Activated naive CD8-positive, alpha-beta T cell treated with anti-CD3 and anti-CD28 coated beads, Interleukin-2, amount 10 ng/mL, durations not matched to agents 7 days and 5 days (primary cell): ENCODE results near the gene CEP162. TPM values are rescaled to one million over a fixed set of nuclear protein-coding genes. Genes with fewer than 3 reads are reported as not detected.
"Not testable (repeated sequence)": the region's sequence is repeated elsewhere in the genome, so short reads cannot be mapped to it uniquely, and the experiment has no call there.

Source experiments
- ATAC-seq: fragments of 150-1000 bp; cut with Tn5 transposase; one replicate; pipeline ENCODE4 v1.10.0; 2021; ENCODE audit warnings: low read depth, moderate library complexity
- POLR2A ChIA-PET: fragments of 350-600 bp; sonication (Branson Sonifier 250); formaldehyde crosslinking; loops from one replicate; lab custom pipeline; 2021; ENCODE audit warnings: antibody characterized with exemption; lab: Charles Lee
- DNase-seq: peaks from one replicate; pipeline ENCODE4 v3.0.0; 2021
- H3K27ac Mint-ChIP-seq: one replicate; pipeline ENCODE4 v1.8.0; 2022; ENCODE audit warnings: mild to moderate bottlenecking, mixed read lengths
- H3K27me3 Mint-ChIP-seq: one replicate; pipeline ENCODE4 v1.8.0; 2022; ENCODE audit warnings: mild to moderate bottlenecking, moderate library complexity, mixed read lengths
- H3K36me3 Mint-ChIP-seq: one replicate; pipeline ENCODE4 v1.8.0; 2021; ENCODE audit warnings: mild to moderate bottlenecking, mixed read lengths
- H3K4me1 Mint-ChIP-seq: one replicate; pipeline ENCODE4 v1.8.0; 2021; ENCODE audit warnings: mixed read lengths
- H3K4me3 Mint-ChIP-seq: one replicate; pipeline ENCODE4 v1.8.0; 2022; ENCODE audit warnings: mild to moderate bottlenecking, moderate library complexity, mixed read lengths
- H3K9me3 Mint-ChIP-seq: one replicate; pipeline ENCODE4 v1.8.0; 2021; ENCODE audit warnings: mixed read lengths
- total RNA-seq, 2 experiments: library from RNA; stranded (reverse); gene quantifications; one replicate each; pipeline ENCODE4 v1.2.3, GENCODE V29; 2021

The CEP162 gene
- total RNA-seq, 2 experiments from 2014 or later, result 8.3 to 9.4 TPM

DNA sequence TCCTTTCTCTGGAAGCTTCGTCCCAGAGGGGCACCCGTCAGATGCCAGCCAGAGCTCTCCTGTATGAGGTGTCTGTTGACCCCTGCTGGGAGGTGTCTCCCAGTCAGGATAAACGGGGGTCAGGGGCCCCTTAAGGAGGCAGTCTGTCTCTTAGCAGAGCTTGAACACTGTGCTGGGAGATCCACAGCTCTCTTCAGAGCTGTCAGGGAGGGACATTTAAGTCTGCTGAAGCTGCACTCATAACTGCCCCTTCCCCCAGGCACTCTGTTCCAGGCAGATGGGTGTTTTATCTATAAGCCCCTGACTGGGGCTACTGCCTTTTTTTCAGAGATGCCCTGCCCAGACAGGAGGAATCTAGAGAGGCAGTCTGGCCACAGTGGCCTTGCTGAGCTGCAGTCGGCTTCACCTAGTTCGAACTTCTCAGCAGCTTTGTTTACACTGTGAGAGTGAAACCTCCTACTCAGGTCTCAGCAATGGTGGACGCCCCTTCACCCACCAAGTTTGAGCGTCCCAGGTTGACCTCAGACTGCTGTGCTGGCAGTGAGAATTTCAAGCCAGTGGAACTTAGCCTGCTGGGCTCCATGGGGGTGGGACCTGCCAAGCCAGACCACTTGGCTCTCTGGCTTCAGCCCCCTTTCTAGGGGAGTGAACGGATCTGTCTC lies 112.4 kb downstream of the CEP162 start:
- H3K27ac Mint-ChIP-seq, H3K4me3 Mint-ChIP-seq, H3K27me3 Mint-ChIP-seq, H3K36me3 Mint-ChIP-seq, DNase-seq, ATAC-seq, POLR2A ChIA-PET, H3K4me1 Mint-ChIP-seq: not testable (repeated sequence)
- peaks cover 10% of the 10 kb centered on the region for H3K9me3 Mint-ChIP-seq

DNA sequence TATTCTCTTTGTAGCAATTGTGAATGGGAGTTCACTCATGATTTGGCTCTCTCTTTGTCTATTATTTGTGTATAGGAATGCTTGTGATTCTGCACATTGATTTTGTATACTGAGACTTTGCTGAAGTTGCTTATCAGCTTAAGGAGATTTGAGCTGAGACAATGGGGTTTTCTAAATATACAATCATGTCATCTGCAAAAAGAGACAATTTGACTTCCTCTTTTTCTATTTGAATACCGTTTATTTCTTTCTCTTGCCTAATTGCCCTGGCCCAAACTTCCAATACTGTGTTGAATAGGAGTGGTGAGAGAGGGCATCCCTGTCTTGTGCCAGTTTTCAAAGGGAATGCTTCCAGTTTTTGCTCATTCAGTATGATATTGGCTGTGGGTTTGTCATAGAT lies 116.1 kb downstream of the CEP162 start:
- H3K36me3 Mint-ChIP-seq, H3K9me3 Mint-ChIP-seq, ATAC-seq, H3K4me1 Mint-ChIP-seq, H3K27me3 Mint-ChIP-seq, H3K27ac Mint-ChIP-seq, DNase-seq, POLR2A ChIA-PET, H3K4me3 Mint-ChIP-seq: not testable (repeated sequence)

DNA sequence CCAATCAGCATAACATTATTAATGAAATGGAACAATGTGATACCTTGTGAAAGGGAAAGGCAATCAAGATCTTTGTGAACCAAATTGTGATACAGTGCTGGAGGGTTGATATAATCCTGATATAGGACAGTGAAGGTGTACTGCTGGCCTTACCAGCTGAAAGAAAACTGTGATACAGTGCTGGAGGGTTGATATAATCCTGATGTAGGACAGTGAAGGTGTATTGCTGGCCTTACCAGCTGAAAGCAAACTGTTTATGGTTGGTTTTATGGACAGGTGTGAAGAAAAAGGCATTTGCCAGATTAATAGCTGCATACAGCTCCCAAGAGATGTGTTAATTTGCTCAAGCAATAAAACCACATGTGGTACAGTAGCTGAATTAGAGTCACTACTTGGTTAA lies 119.9 kb downstream of the CEP162 start:
- ATAC-seq (no peak), DNase-seq (no peak)
- H3K4me1 Mint-ChIP-seq, result no peaks in the 10 kb centered on the region
- peaks cover 2% of the 10 kb centered on the region for H3K9me3 Mint-ChIP-seq
- H3K27me3 Mint-ChIP-seq, result no peaks in the 10 kb centered on the region
- no peak overlapping the region for H3K4me3 Mint-ChIP-seq
- H3K27ac Mint-ChIP-seq, result no peak overlapping the region
- no peaks in the 10 kb centered on the region for H3K36me3 Mint-ChIP-seq
- POLR2A ChIA-PET, result no interaction called here

DNA sequence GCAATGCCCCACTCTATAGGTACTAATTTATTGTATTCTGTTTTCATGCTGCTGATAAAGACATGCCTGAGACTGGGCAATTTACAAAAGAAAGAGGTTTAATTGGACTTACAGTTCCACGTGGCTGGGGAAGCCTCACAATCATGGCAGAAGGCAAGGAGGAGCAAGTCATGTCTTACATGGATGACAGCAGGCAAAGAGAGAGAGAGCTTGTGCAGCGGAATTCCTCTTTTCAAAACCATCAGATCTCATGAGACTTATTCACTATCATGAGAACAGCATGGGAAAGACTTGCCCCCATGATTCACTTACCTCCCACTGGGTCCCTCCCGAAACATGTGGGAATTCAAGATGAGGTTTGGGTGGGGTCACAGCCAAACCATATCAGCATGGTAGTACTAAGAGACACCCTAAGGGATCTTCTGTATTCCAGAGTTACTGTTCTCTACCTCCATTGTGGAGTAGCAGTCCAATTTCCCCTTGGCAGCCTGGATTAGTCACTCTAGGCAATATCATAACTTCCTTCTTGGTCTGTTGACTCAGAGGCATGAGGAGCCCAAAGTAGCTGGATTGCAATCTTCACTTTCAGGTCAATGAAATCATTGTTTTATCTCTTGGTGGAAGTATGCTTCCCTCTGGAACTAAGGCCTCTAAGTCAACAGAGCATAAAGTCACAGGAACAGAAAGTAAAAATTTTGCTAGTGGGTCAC lies 122.1 kb downstream of the CEP162 start:
- H3K9me3 Mint-ChIP-seq, H3K27ac Mint-ChIP-seq, POLR2A ChIA-PET: not testable (repeated sequence)

DNA sequence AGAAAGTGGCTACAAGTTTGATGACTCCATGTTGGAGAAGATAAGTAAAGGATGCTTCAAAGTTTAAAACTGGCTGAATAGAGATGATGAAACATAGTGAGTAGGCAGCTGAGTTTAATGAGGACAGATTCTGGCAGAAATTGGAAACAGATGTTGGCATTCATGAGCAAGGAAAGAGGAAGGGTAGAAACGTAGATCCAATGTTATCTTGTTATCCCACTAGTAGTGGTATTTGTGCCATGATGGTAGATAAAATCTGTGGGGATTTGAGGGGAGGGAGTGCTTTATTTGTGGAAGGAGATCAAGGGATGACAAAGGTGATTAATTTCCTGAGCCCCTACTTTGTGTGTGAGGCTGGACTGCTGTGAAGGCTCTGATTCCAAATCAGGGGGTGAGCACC lies 124.4 kb downstream of the CEP162 start:
- POLR2A ChIA-PET, result no interaction called here
- H3K36me3 Mint-ChIP-seq, result no peaks in the 10 kb centered on the region
- no peaks in the 10 kb centered on the region for H3K9me3 Mint-ChIP-seq
- no peak overlapping the region for H3K4me3 Mint-ChIP-seq
- H3K27me3 Mint-ChIP-seq, result peaks cover 2% of the 10 kb centered on the region
- ATAC-seq (no peak), DNase-seq (no peak)
- H3K27ac Mint-ChIP-seq, result no peak overlapping the region
- H3K4me1 Mint-ChIP-seq, result no peaks in the 10 kb centered on the region

More for the DNA sequence above, 122.1 kb downstream of the CEP162 start:
- H3K4me3 Mint-ChIP-seq, ATAC-seq, H3K4me1 Mint-ChIP-seq, H3K36me3 Mint-ChIP-seq, H3K27me3 Mint-ChIP-seq, DNase-seq: not testable (repeated sequence)

DNA sequence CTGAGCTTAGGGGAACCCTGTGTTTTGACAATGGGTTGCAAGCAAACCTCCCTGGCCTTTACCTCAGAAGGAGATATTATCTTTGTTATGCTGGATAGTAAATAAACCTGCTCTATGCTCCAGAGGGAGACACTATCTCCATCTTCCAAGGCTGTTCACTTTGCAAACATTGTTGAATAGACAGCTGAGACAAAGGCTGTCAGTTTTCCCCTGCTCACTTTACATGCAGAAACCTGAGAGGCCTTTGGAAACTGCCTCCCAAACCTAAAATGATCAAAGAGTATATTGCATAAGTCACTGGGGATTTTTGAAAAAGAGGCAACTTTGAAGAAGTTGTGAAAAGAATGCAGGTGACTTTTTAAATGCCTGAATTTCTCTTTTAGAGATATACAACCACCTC lies 132.3 kb downstream of the CEP162 start:
- H3K4me1 Mint-ChIP-seq, result no peaks in the 10 kb centered on the region
- no peaks in the 10 kb centered on the region for H3K27me3 Mint-ChIP-seq

DNA sequence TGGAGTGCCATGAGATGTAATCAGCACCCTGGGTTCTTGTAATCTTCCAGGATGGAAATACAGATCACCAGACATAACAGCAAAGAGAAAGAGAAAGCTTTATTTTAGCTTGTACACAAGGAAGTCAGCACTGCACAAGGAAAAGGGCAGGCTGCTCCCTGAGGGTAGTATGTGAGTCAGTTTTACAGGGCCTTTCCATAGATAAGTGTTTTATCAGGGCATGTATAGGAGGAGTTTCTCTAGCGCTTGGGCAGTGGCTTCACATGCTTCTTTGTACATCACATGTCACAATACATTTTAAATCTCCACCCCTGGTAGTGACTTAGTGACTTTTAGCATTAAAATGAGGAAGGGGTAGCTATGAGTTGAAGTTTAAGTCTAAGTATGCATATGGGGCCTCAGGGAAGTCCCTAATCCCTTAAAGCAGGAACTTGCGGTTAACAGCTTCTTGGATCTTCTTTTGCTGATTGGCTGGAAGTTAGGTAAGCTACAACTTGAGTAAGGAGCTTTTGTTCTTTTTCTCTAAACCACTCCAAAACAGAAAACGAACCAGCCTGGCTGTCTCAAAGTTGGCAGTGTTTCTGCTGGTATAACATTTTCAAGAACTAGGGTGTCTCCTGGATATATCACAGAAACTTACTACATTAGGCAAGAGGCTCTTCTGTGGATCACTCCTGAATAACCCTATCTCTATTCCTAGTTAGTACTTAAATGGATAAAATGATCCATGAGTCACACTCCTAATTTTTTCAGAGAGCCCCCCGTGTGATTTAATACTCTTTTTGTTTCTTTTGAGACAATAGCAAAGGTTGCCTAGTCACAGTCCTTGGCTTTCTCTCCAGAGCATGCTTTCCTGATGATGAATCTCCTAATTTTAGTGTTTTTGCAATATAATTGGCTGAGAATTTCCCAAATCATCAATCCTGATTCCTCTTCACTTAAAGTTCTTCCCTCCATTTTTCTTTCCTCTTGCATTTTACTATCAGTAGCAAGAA lies 133.7 kb downstream of the CEP162 start:
- H3K4me3 Mint-ChIP-seq, result no peak overlapping the region
- ATAC-seq (no peak), DNase-seq (no peak)
- H3K36me3 Mint-ChIP-seq, result no peaks in the 10 kb centered on the region
- H3K4me1 Mint-ChIP-seq, result no peaks in the 10 kb centered on the region
- H3K27ac Mint-ChIP-seq, result no peak overlapping the region
- peaks cover 3% of the 10 kb centered on the region for H3K27me3 Mint-ChIP-seq
- POLR2A ChIA-PET, result no interaction called here
- H3K9me3 Mint-ChIP-seq, result peaks cover 2% of the 10 kb centered on the region

More for the DNA sequence above, 132.3 kb downstream of the CEP162 start:
- Mint-ChIP-seq H3K36me3 (no peaks in the 10 kb centered on the region), H3K27ac (no peak overlapping the region), H3K4me3 (no peak overlapping the region), H3K9me3 (peaks cover 2% of the 10 kb centered on the region)
- ATAC-seq (no peak), DNase-seq (no peak)
- POLR2A ChIA-PET, result no interaction called here

DNA sequence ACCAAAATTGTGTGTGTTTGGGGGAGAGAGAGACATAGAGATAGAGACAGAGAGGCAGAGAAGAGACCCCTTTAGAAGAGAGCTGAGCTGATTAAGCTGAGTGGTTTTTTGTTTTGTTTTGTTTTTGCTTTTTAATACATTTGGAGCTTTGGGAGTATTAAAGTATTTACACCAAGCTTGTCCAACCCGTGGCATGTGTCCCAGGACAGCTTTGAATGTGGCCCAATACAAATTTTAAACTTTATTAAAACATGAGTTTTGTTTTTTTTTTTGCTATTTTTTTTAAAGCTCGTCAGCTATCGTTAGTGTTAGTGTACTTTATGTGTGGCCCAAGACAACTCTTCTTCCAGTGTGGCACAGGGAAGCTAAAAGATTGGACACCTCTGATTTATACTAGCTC lies 137.9 kb downstream of the CEP162 start:
- H3K4me3 Mint-ChIP-seq, result no peak overlapping the region
- POLR2A ChIA-PET, result no interaction called here
- no peaks in the 10 kb centered on the region for H3K9me3 Mint-ChIP-seq
- ATAC-seq (no peak), DNase-seq (no peak)
- no peaks in the 10 kb centered on the region for H3K36me3 Mint-ChIP-seq
- H3K4me1 Mint-ChIP-seq, result no peaks in the 10 kb centered on the region
- no peak overlapping the region for H3K27ac Mint-ChIP-seq
- H3K27me3 Mint-ChIP-seq, result peaks cover 3% of the 10 kb centered on the region

DNA sequence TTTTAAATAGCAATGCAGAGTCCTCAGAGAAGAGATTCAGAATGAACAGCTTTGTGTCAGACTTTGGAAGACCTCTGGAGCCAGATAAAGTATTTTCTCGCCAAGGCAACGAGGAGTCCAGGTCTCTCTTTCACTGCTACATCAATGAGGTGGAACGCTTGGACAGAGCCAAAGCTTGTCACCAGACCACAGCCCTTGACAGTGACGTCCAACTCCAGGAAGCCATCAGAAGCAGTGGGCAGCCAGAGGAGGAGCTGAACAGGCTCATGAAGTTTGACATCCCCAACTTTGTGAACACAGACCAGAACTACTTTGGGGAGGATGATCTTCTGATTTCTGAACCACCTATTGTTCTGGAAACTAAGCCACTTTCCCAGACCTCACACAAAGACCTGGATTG lies 138.4 kb downstream of the CEP162 start:
- no peaks in the 10 kb centered on the region for H3K4me1 Mint-ChIP-seq

DNA sequence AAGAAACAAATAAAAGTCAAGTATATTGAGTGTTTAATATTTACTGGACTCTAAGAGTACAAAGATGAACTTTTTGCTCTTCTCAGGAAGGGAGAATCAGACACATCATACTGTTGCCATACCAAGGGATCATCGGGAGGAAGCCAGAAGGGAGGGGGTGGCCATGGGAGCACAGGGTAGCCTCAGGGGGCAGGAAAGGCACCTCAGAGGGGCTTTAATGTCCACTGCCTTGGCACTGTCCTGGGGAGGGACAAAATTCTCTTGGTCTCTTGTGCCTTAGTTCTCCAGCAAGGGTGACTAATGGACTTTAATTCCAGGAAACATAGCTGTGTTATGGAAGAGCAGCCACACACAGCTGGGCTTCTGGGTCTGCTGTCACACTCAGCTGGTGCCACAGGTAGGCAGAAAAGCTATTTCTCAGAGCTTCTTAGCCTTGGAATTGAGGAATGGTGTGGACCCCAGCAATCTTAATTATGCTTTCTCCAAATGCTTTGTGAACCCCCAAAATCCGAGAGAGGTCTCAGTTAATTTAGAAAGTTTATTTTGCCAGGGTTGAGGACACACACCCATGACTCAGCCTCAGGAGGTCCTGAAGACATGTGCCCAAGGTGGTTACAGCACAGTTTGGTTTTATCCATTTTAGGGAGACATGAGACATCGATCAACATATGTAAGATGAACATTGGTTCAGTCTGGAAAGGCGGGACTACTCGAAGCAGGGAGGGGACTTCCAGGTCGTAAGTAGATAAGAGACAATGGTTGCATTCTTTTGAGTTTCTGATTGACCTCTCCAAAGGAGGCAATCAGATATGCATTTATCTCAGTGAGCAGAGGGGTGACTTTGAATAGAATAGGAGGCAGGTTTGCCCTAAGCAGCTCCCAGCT lies 140.7 kb downstream of the CEP162 start:
- POLR2A ChIA-PET, result no interaction called here
- ATAC-seq (no peak), DNase-seq (no peak)
- Mint-ChIP-seq H3K27ac (no peak overlapping the region), H3K4me1 (no peaks in the 10 kb centered on the region), H3K27me3 (peaks cover 6% of the 10 kb centered on the region), H3K36me3 (no peaks in the 10 kb centered on the region), H3K9me3 (no peaks in the 10 kb centered on the region), H3K4me3 (no peak overlapping the region)

More for the DNA sequence above, 138.4 kb downstream of the CEP162 start:
- H3K27me3 Mint-ChIP-seq, result peaks cover 3% of the 10 kb centered on the region
- no peak overlapping the region for H3K27ac Mint-ChIP-seq
- DNase-seq, result no peak
- no peak overlapping the region for H3K4me3 Mint-ChIP-seq
- POLR2A ChIA-PET, result no interaction called here
- H3K9me3 Mint-ChIP-seq, result no peaks in the 10 kb centered on the region
- ATAC-seq, result no peak
- no peaks in the 10 kb centered on the region for H3K36me3 Mint-ChIP-seq

DNA sequence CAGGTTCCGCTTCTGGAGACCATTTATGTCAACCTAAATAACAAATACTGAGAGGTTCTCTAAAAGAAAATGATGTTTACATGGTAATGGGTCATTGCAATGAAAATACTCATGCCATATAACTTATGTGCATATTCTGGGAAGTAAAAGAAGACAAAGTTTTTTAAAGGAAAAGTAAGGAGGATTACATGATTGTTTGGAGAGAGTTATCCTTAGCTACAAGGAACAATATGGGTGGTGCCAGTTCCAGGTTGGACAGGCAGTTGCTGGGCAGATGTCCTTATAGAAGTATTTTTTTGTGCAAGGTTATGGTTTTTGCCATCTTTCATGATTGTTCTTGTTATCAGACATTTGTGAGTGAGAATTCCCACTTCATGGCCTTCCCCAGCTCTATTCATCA lies 141.4 kb downstream of the CEP162 start:
- H3K4me1 Mint-ChIP-seq, result no peaks in the 10 kb centered on the region

DNA sequence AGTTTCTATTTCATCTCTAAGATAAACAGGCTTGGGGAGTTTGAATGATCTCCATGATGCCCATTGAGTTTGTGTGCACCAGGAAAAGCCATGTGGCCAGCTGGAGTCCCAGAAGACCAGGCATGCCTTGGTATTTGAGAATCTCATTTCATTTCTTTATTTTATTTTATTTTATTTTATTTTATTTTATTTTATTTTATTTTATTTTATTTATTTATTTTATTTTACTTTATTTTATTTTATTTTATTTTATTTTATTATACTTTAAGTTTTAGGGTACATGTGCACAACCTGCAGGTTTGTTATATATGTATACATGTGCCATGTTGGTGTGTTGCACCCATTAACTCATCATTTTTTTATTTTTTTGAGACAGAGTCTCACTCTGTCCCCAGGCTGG lies 142.7 kb downstream of the CEP162 start:
- H3K27ac Mint-ChIP-seq, ATAC-seq, H3K4me1 Mint-ChIP-seq, H3K27me3 Mint-ChIP-seq, H3K9me3 Mint-ChIP-seq, POLR2A ChIA-PET, H3K4me3 Mint-ChIP-seq, H3K36me3 Mint-ChIP-seq, DNase-seq: not testable (repeated sequence)

More for the DNA sequence above, 141.4 kb downstream of the CEP162 start:
- DNase-seq, result no peak
- H3K27me3 Mint-ChIP-seq, result peaks cover 6% of the 10 kb centered on the region
- no peaks in the 10 kb centered on the region for H3K36me3 Mint-ChIP-seq
- H3K27ac Mint-ChIP-seq, result no peak overlapping the region
- POLR2A ChIA-PET, result no interaction called here
- no peak overlapping the region for H3K4me3 Mint-ChIP-seq
- ATAC-seq, result no peak
- no peaks in the 10 kb centered on the region for H3K9me3 Mint-ChIP-seq
